Calu3 (cell line): ENCODE data around the gene SLC25A26. TPM values are rescaled to one million over a fixed set of nuclear protein-coding genes. Genes with fewer than 3 reads are reported as not detected.

Experiments
- BruUV-seq: library from RNA; stranded (reverse); fragments of 400-500 nt; replicated peaks from 2 replicates; lab custom pipeline; 2021; lab: Mats Ljungman, UMichigan
- CTCF ChIA-PET: fragments of 300-600 bp; sonication (Branson Sonifier 250); formaldehyde crosslinking; loops from one replicate; lab custom pipeline; 2022; ENCODE audit warnings: antibody characterized with exemption; lab: Charles Lee
- DNase-seq: peaks from one replicate; pipeline ENCODE4 v3.0.0; 2022
- H3K27ac Mint-ChIP-seq: one replicate; pipeline ENCODE4 v1.8.0; 2022; ENCODE audit warnings: mixed read lengths; ENCODE audit not compliant: unreplicated experiment
- H3K27me3 Mint-ChIP-seq: one replicate; pipeline ENCODE4 v1.8.0; 2022; ENCODE audit warnings: mixed read lengths; ENCODE audit not compliant: unreplicated experiment
- H3K36me3 Mint-ChIP-seq: one replicate; pipeline ENCODE4 v1.8.0; 2022; ENCODE audit warnings: mild to moderate bottlenecking, moderate library complexity, mixed read lengths; ENCODE audit not compliant: insufficient read depth, unreplicated experiment
- H3K4me1 Mint-ChIP-seq: one replicate; pipeline ENCODE4 v1.8.0; 2022; ENCODE audit warnings: mild to moderate bottlenecking, low read depth, mixed read lengths; ENCODE audit not compliant: unreplicated experiment
- H3K4me3 Mint-ChIP-seq: one replicate; pipeline ENCODE4 v1.8.0; 2022; ENCODE audit warnings: mild to moderate bottlenecking, low read depth, moderate library complexity, mixed read lengths; ENCODE audit not compliant: unreplicated experiment
- H3K9me3 Mint-ChIP-seq: one replicate; pipeline ENCODE4 v1.8.0; 2022; ENCODE audit warnings: low read depth, mixed read lengths; ENCODE audit not compliant: unreplicated experiment
- CTCF ChIP-seq: fragments of 200-600 bp; IDR thresholded peaks from one replicate; pipeline ENCODE4 v1.8.0; 2022; ENCODE audit warnings: antibody characterized with exemption; ENCODE audit not compliant: unreplicated experiment
- intact Hi-C: fragments of 100-400 bp; cut with micrococcal nuclease; formaldehyde crosslinking; loops from one replicate; pipeline ENCODE4 v1.10.0; 2022; ENCODE audit not compliant: unreplicated experiment
- total RNA-seq: library from RNA; stranded (reverse); gene quantifications from 2 replicates; pipeline ENCODE4 v1.2.3, GENCODE V29; 2022

Gene SLC25A26
- total RNA-seq, 1 experiment from 2014 or later: 15.8 TPM

GRCh38 chr3:66401157-66401550, 180.4 kb downstream of the SLC25A26 start:
- BruUV-seq: no TSS peak
- H3K27ac Mint-ChIP-seq: no peak overlapping the region
- CTCF ChIA-PET: no interaction called here
- H3K9me3 Mint-ChIP-seq: no peaks in the 10 kb centered on the region
- no peak overlapping the region for H3K4me3 Mint-ChIP-seq
- peaks cover 11% of the 10 kb centered on the region for H3K36me3 Mint-ChIP-seq
- TF ChIP-seq CTCF: no peak
- DNase-seq: no peak
- intact Hi-C loops: no loop called here
- H3K27me3 Mint-ChIP-seq: no peaks in the 10 kb centered on the region
- H3K4me1 Mint-ChIP-seq: no peaks in the 10 kb centered on the region

GRCh38 chr3:66401675-66402491, 181.1 kb downstream of the SLC25A26 start:
- CTCF ChIA-PET: no interaction called here
- Mint-ChIP-seq H3K27ac (no peak overlapping the region), H3K9me3 (no peaks in the 10 kb centered on the region), H3K4me1 (no peaks in the 10 kb centered on the region), H3K27me3 (no peaks in the 10 kb centered on the region), H3K4me3 (no peak overlapping the region), H3K36me3 (peaks cover 5% of the 10 kb centered on the region)
- intact Hi-C loops: no loop called here
- DNase-seq: no peak
- BruUV-seq: no TSS peak
- TF ChIP-seq CTCF: no peak

GRCh38 chr3:66402596-66403290, 181.9 kb downstream of the SLC25A26 start:
- no peaks in the 10 kb centered on the region for H3K27me3 Mint-ChIP-seq
- intact Hi-C loops: no loop called here
- no peak for TF ChIP-seq CTCF
- DNase-seq: no peak
- H3K4me1 Mint-ChIP-seq: no peaks in the 10 kb centered on the region
- H3K36me3 Mint-ChIP-seq: peaks cover 5% of the 10 kb centered on the region
- no peaks in the 10 kb centered on the region for H3K9me3 Mint-ChIP-seq
- CTCF ChIA-PET: no interaction called here
- BruUV-seq: no TSS peak
- no peak overlapping the region for H3K27ac Mint-ChIP-seq
- H3K4me3 Mint-ChIP-seq: no peak overlapping the region

GRCh38 chr3:66403323-66403990, 182.7 kb downstream of the SLC25A26 start:
- no peak for TF ChIP-seq CTCF
- Mint-ChIP-seq H3K9me3 (no peaks in the 10 kb centered on the region), H3K4me3 (no peak overlapping the region), H3K4me1 (no peaks in the 10 kb centered on the region), H3K36me3 (peaks cover 5% of the 10 kb centered on the region), H3K27me3 (no peaks in the 10 kb centered on the region), H3K27ac (no peak overlapping the region)
- DNase-seq: no peak
- CTCF ChIA-PET: no interaction called here
- BruUV-seq: no TSS peak
- intact Hi-C loops: no loop called here
